Stimulated activated CD4-positive, alpha-beta T cell treated with anti-CD3 and anti-CD28 coated beads, Interleukin-1b, Interleukin-23, amount 100 ng/mL, for 1 hour (primary cell): Measurements from ENCODE around the gene FHIT.

Experiments used
- DNase-seq, 2 donors: peaks; one replicate each; pipeline ENCODE4 v3.0.0-alpha.2; 2020; ENCODE audit warnings: low read depth in 2 of 2

FHIT gene

GRCh38 chr3:60167186-60167585, 1084.1 kb downstream of the FHIT start:
- no peak for DNase-seq

DNA sequence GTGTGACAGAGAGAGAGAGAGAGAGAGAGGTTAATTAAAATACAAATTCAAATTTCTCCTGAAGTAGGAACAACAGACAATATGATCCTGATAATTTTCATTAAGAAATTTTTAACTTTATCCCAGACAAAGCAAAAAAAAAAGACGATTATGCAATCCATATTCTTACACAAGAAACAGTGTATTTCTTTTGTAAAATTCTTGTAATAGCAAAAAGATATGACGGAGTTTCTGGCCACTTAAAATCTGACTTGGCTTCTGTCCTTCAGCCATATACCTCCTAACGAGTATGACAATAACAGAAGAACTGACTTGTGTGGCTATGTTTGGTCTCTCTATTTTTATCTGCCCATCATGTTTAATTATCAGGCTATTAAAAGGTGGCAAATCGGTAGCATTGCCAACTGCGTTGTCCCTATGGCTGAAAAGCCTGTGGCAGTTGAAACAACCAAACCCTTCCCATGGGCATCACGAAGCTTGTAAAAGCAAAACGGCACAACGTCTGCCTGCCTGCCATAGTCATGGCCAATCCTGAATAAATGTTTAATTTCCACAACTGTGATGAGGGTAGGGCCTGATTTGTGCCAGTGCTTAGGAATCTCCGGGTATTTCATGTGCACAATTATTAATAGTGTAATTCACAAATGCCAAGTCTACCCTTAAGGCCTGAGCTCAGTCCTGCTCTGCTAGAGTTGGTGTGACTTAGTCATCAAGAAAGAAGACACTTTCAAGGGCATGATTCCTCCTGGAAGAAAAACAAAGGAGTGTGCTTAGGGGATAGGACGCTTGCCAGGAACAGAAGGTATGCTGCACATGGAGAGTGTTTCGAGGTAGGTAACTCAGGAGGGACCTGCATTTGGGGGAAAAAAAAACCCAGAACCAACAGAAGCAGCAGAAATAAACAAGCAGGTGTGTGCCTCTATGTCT, 1090.2 kb downstream of the FHIT start:
- no peak for DNase-seq

DNA sequence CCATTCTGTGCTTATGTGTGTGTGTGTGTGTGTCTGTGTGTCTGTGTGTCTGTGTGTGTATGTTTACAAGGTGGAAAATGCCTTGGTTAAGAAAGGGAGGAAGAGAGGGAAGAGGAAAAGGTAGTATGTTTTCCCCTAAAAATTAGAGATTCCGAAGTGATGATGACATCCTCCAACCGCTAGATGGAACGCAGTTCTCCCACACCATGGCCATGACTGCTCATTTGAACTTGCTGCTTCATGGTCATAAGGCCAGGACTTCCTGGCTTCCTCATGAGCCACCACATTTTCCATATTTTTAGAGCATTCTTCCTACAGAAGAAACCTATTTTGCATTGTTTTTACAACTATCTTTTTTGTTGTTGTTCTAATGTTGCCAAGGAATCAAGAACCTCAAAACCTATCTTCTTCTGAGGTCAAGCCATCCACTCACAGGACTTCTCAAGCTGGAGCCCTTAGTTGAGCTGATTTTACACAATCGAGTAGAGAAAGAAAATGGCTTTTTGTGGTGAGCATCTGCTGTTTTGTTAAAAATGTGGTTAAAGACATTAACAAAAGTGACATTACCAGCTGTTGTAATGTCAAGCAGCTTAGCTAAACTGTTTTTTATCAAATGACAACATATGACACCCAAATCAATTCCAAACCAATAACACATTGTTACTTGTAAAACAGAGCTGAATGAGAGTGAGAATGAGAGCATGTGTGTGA, 1091.0 kb downstream of the FHIT start:
- DNase-seq, result no peak

- no peak for DNase-seq
Observed at GRCh38 chr3:60158035-60158434, 1093.2 kb downstream of the FHIT start.

DNA sequence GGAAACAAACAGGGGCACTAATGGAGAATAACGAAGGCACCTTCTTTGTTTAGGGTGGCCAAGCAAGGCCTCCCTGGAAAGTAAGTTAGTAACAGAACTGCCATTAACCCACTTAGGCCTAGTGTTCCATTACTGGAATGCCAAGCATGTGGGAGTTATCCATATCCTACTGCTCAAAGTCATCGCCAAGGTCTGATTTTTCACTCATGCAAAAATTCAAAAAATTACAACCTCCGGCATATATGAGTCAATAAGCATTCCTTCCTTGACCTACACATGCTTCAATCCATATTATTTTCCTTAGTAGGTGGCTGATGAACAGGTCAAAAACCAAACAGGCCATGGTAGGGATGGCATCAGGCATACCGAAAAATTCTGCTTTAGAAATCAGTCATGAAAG, 1097.2 kb downstream of the FHIT start:
- no peak for DNase-seq

DNA sequence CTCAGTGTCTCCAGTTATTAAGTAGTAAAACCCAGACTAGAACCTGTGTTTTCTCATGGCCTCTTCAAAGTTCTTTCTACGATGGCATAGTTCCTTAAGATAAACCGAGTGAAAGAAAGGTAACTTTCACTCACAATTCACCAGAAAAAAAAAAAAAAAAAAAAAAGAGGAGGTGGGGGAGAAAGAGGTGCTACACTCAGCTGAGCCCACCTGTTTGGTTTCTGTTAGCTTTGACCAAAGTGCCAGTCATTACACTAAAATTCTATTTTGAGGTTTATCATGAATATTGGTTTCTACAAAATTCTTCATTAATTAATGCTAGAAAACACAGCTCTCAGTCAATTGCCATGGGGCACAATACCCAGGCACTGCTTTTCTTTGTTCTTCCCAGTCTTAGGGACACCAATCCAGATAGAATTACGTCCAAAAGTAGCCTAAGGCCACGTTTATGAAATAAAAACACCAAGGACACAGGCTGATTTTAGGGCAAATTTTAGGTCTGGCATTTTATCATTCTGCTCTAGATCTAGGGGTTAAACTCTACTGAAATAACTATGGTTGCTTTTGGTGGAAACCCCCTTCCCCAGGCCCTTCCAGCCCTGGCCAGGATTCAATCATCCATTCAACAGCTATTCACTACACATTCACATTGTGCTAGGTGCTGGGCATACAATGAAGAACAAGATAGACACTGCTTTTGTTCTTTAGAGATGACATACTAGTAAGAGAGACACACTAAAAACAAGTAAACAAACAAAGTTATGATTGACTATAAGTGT, 1097.8 kb downstream of the FHIT start:
- DNase-seq, result no peak

- no peak for DNase-seq
Observed at GRCh38 chr3:60149501-60149900, 1101.8 kb downstream of the FHIT start.

DNA sequence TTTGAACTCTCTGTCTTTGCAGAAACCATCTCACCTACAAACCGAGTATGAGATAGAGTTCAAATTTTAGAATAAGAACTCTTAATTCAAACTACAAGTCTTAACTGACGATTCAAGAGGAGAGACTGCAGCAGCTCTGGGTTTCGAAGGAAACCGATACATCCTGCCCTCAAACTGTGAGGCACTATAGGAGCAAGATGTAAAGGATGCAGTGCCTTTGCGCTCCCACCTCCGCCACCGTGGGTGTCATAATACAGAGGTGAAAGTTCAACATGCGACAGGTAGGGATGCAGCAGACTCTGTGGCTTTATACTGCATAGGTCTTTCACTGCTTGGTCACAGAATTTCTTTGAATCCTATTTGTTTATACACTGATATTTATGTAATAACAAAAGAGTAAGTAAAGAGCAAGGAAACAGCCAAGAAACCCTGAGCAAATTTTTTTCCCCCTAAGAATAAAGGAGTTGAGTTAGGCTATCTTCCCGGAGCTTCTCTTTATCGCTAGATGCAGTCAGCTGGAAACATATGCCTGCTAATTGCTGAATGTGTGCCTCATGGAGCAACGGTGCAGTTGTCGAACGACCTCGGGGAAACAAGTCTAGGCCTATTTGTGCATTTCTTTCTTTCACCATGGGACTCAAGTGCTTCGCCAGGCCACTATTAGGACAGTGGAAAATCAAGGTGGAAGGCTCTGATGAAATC, 1103.9 kb downstream of the FHIT start:
- DNase-seq, result no peak

DNA sequence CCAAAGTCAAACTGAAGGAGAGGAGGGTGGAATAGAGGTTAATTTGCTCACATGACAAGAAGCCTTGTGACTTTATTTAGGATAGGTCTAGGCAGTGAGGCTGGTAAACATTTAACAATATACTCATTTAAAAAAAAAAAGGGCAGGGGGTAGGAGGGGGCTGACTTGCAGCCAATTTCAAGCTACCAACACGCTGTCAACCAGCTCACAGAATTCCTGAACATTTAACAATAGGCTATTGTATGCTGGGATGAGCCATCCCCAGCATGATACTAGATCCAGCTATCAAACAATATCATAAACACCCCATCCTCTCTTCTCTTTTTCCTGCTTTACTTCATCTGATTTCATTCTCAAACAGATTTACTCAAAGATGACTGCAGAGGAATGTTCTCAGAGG, 1105.1 kb downstream of the FHIT start:
- no peak for DNase-seq

GRCh38 chr3:60144071-60144470, 1107.2 kb downstream of the FHIT start:
- no peak for DNase-seq

GRCh38 chr3:60142009-60142408, 1109.2 kb downstream of the FHIT start:
- no peak for DNase-seq

DNA sequence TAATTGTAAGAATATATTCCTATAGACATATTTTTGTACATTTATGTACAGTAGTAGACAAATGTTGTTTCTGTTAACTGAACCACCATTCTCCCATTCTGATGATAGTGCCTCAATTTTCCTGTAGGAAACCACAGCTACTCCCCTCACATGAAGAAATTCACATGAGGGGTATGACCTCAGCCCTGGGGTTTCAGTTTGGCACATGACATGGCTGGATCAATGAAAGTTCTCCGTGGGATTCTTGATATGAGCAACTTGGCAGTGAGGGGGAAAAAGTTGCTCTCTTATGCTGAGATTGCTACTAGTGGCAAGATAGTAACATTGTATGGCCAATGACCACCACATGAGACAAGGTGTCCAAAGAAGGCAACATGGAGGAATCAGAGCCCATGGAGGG, 1111.1 kb downstream of the FHIT start:
- no peak for DNase-seq

- DNase-seq, result no peak
Observed at GRCh38 chr3:60136601-60137000, 1114.7 kb downstream of the FHIT start.

- no peak for DNase-seq
Observed at GRCh38 chr3:60135474-60135873, 1115.8 kb downstream of the FHIT start.

DNA sequence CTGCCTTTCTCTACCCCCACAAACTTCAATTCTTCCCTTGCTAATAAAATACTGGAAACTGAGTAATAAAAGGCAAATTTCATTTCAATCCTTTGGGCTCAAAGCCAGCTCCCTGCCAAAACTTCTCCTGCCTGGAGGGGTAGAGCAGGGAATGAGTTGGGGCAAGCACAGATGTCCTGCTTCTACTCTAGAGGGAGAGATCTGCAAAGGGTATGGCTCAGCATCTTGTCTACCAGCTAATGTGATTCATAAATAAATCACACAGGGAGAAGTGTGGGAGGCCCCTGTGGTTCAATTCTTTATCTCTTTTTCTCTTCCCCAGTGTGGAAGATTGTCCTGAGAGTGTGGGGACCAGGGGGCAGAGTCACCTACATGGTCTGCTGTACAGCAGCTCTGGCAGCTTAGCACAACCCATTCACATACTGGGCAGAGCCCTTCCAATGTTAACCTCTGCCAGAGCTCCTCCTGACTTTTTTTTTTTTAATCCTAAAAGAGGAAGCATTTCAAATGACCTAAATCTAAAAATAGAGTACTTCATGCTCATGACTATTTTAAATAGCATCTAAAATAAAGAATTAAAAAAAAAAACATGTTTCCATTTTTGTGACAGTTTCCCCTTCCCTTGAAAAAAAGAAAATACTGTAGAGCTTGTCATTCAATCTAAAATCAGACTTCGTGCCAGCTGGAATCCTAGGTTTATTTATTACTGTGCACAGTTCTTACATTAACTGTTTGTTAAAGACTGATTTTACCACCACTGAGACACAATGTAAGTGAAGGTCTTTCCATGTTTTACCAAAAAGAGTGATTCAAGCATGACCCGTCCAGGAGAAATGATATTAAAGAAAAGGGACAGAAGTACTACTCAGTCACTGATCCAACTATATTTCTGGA, 1117.7 kb downstream of the FHIT start:
- no peak for DNase-seq

DNA sequence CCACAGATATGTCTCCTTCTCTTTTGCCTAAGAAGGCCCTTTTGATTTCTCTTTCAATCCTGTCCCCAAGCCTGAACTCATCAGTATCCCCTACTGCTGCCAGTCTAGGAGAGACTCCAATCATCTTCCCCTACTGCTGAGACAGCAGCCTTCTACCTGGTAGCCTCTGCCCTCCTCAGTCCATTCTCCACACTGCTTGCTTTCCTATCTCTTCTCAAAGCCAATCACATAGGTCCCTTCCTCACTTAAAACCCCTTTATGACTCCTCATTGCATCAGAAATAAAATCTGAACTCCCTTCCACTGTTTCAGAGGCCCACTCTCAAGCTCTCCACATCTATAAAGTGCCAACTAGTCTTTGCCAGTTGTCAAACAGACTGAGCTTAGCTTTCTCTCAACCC, 1119.6 kb downstream of the FHIT start:
- no peak for DNase-seq

DNA sequence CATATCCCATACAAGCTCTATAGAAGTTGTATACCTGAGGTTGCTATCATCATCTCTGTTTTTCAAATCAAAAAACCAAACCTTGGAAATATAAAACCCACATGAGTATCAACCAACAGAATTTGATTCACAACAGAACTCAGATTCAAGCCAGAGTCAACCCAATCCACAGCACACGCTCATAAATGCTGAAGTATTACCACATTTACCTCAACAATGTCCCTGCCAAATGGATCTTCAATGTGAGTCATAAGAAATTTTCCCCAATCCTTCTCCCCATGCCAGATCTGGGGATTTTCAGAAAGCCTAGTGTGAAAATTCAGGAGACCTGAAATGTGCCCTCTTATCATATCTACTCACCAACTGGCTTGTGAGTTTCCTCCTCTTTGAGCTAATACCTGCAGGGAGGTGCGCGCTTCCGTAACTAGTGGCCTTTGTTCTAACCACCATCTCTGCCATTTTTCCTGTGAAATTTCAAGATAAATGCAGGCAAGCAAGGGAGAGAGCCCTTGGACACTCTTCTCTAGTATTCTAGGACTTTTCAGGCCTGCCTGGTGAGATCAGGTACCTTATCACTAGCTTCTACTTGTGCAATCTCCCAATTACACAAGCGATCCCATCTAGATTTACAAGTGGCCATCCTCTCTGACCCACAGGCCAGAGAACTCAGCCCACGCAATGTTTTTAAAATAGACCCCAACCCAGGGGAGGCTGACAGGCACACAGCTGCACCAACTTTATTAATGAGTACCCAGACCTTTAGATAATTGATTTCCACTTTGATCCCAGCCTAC, 1124.5 kb downstream of the FHIT start:
- DNase-seq, result no peak

- DNase-seq, result no peak
Observed at GRCh38 chr3:60125686-60126085, 1125.6 kb downstream of the FHIT start.

DNA sequence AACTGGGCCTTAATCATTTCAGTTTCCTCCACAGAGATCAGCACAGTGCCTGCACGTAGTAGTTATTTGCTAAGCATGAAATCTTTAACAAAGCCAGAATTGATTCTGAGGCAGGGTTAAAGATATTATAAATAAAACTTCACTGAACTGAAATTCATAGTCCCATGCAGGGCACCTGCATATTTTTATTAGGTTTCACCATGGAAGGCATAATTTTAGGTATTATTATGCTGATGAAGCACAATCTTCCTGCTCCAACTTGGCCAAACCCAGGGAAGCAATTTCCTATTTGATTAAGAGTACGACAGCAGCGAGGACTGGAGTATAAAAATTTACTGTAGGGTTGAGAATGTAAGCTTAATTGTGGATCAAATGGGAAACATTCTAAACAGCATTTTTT, 1131.0 kb downstream of the FHIT start:
- no peak for DNase-seq

GRCh38 chr3:60114191-60114590, 1137.1 kb downstream of the FHIT start:
- no peak for DNase-seq
